ENCODE measurements around the gene ANKRD52.

Gene ANKRD52

GRCh38 chr12:56260380-56260779 is 2.2 kb upstream of the ANKRD52 start:
- TF ChIP-seq, protein P1, sequence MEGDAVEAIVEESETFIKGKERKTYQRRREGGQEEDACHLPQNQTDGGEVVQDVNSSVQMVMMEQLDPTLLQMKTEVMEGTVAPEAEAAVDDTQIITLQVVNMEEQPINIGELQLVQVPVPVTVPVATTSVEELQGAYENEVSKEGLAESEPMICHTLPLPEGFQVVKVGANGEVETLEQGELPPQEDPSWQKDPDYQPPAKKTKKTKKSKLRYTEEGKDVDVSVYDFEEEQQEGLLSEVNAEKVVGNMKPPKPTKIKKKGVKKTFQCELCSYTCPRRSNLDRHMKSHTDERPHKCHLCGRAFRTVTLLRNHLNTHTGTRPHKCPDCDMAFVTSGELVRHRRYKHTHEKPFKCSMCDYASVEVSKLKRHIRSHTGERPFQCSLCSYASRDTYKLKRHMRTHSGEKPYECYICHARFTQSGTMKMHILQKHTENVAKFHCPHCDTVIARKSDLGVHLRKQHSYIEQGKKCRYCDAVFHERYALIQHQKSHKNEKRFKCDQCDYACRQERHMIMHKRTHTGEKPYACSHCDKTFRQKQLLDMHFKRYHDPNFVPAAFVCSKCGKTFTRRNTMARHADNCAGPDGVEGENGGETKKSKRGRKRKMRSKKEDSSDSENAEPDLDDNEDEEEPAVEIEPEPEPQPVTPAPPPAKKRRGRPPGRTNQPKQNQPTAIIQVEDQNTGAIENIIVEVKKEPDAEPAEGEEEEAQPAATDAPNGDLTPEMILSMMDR (conservative IDR thresholded peaks at IDR 0.05; ENCODE audit: low read length): no peak
- DNase-seq (ENCODE audit: low read depth): no peak
- H3K4me3 ChIP-seq (ENCODE audit: low read length): no peak overlapping the region

GRCh38 chr12:56258820-56259183 is 618 bp upstream of the ANKRD52 start:
- no peak for DNase-seq (ENCODE audit: low read depth)
- TF ChIP-seq, protein P1 (conservative IDR thresholded peaks at IDR 0.05; ENCODE audit: low read length): no peak; the same call in 1 of the 2 replicates
- H3K4me3 ChIP-seq (ENCODE audit: low read length): peak overlapping the region; percentile 70

- DNase-seq (ENCODE audit: low read depth): no peak
- H3K4me3 ChIP-seq (ENCODE audit: low read length): peak overlapping the region; percentile 90
- TF ChIP-seq, protein P1 (conservative IDR thresholded peaks at IDR 0.05; ENCODE audit: low read length): 0 out of 2 replicates have a peak, but pooled peaks have one; percentile 6
Observed at GRCh38 chr12:56257491-56258067, 605 bp downstream of the ANKRD52 start.

- peak overlapping the region; percentile 90 for H3K4me3 ChIP-seq (ENCODE audit: low read length)
- DNase-seq (ENCODE audit: low read depth): no peak
- TF ChIP-seq, protein P1 (conservative IDR thresholded peaks at IDR 0.05; ENCODE audit: low read length): no peak
Observed at GRCh38 chr12:56257071-56257470, 1.1 kb downstream of the ANKRD52 start.

DNA sequence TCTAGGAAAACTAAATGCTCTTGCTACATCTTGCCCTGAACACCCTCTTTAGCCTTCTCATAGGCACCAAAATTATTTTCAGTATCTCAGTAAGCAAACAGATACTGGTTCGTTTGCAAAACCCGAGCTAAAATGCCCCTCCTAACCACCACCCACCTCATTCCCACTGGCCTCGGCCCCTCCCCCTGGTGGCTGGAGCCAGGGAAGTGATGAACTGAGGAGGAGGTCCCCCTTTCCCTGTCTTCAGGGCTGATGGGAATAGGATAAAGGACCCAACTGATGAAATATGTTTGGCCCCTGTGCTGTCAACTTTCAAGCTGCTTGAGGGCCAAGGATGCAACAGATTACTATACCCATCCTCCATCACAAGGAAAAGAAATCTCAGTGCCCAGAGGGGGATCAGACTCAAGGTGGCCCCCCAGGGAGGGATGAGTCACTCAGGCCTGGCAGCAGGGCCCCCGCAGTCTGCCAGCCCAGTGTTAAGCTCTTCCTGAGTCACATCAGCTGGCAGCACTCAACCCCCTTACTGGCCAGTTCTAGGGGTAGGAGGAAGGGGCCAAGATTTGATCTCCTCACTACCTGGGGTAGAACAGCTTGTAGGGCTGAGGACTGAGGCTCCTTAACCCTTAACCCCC is 1.7 kb downstream of the ANKRD52 start:
- peak; percentile 46 for DNase-seq (ENCODE audit: low read depth)
- peak overlapping the region; percentile 90 for H3K4me3 ChIP-seq (ENCODE audit: low read length)
- TF ChIP-seq, protein P1 (conservative IDR thresholded peaks at IDR 0.05; ENCODE audit: low read length): peak; percentile 17

GRCh38 chr12:56255671-56256070 is 2.5 kb downstream of the ANKRD52 start:
- no peak for DNase-seq (ENCODE audit: low read depth)
- no peak overlapping the region for H3K4me3 ChIP-seq (ENCODE audit: low read length)
- TF ChIP-seq, protein P1 (conservative IDR thresholded peaks at IDR 0.05; ENCODE audit: low read length): no peak

GRCh38 chr12:56253091-56253490 is 5.1 kb downstream of the ANKRD52 start:
- TF ChIP-seq, protein P1 (conservative IDR thresholded peaks at IDR 0.05; ENCODE audit: low read length): no peak
- no peak overlapping the region for H3K4me3 ChIP-seq (ENCODE audit: low read length)
- DNase-seq (ENCODE audit: low read depth): no peak
